EL (cell line): Measurements from ENCODE around the gene SDHB.
A peak's percentile ranks its signal among the peaks of the same experiment; 100 is the strongest.

Experiments used
- DNase-seq: peaks from one replicate; pipeline ENCODE4 v3.0.0-alpha.2; 2016

Gene SDHB

DNA sequence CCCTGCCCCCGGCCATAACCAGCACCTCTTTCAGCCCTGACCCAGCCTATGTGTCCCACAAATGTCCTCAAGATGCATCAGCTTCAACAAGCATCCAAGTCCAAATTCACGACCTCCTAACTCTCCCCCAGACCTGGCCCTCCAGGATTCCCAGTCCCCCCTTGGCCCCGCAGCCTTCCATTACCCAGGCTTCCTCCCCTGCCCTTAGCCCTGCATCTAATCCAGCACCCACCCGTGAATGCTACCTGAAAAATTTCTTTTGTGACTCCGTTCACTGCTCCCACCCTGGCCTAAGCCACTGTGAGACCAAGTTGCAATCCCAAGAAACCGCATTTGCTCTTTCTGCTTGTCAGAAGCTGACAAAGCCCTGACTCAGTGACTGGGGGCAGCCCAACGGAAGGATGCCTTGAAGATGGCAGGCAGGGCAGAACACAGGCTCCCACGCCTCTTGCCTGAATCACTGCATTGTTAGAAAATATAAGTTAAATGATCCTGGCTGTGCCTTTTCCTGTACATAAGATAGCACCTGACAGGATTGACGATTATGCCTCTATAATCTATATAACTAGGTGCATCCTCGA is 72.5 kb downstream of the SDHB start:
- DNase-seq: peak; percentile 94

DNA sequence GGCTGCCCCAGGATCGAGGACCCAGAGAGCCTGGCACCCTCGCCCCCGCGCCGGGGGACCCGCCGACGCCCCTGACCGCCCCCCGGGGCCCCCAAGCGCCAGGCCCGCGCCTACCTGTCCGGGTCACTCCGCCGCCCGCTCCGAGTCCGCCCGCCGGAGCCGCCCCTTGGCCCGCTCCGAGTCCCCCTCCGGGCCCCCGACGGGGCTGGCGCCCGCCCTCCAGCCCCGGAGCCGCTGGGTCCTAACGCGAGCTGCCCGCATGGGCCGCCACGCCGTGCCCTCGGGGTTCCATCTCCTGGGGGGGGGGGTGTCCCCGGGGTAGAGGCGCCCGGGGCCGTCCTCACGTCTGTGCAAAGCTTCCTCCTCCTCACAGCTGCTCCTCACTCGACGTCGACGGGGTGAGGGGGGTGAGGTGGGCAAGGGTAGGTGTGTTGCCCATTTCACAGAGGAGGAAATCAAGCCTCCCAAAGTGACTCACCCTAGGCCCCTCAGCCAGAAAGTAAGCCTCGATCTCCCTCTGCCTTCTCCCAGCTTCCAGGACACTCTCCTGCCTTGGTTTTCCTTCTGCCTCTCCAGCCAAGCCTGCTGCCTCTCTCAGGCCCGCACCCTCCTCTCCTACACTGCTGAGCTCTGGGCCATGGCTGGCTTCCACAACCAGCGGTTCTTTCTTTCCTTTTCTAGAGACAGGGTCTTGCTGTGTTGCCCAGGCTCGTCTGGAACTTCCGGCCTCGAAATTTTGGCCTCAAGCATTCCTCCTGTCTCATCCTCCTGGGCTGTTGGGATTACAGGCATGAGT is 73.2 kb downstream of the SDHB start, which contains the start of gene MFAP2:
Gene MFAP2, minus strand, starts transcription at position 148 of the 796 bp plus-strand sequence. CDS start 2,347 bp downstream, outside the sequence.
- DNase-seq: peak; percentile 63

DNA sequence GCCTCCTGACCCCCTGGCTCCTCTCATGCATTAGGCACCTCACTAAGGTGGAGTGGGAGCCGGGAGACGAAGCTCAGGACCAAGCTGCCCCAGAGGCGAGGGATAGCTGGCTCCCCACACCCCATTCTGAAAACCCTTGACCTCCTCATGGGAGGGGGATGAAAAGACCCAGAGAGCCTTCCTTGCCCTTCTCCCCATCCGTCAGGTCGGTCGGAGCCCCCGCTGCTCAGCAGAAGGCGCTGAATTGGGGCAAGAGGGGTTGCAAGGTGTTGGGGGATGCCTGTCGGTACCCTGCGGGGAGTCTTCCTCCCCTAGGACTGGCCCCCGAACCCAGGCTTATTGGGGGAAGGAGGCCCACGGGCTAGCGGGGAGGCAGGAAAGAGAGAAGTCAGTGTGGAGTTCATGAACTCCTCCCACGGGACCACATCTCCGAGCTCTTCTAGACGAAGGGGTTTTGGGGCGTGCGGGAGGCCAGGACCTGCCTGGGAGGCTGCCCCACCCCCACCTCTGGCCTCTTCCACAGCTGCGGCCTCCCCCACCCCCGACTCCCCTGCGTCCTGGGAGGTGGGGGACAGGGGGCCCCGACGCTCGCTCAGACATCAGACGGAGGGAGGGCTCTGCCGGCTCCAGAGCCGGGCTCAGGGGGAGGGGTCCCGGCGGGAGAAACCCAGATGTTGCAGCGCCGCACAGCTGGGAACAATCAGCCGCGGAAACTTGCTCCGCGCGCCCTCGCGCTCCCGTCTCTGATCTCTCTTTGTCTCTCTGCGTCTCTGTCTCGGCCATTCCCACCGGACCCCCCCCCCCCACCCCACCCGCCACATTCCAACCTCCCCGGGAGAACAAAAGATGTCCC is 74.1 kb downstream of the SDHB start:
- DNase-seq: peak; percentile 34

DNA sequence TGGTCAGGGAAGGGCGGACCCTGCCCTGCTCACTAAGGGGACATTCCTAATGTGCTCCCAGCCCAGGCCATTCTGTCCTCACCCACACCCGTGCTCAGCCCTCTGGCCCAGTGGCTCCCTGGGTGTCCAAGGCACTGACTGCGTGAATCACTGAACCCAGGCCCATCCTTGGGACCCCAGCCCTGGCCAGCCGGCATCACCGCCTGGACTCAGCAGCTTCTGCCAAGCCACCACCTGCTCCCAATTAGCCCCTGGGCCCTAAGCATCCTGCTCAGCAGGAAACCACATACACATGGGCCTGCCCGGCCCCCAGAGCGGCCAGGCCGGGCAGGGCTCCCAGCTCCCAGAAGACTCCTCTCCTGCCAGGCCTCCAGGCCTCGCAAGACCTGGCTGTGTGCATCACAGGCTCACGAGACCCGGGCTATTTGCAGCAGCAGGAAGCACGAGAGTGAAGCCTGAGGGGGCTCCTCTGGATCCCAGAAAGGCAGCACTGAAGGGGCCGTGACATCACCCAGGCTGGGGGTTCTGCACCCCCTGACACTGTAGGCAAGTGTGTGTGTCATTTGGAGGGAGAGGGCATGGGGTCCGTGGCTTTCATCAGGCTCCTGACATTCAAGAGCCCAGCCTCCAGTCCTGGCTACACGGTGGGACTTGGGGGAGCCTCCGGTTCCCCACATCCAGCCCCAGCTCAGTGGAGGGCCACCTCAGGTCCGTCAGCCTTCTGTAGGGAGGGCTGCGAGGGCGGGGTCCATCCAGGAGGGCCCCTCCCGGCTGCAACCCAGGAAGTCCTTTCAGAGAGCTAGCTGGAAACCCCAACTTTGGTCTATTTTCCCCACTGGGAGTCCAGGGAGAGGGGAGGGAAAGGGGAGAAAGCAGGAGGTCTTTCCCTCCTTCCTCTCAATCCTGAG is 75.0 kb downstream of the SDHB start:
- DNase-seq: peak; percentile 89

DNA sequence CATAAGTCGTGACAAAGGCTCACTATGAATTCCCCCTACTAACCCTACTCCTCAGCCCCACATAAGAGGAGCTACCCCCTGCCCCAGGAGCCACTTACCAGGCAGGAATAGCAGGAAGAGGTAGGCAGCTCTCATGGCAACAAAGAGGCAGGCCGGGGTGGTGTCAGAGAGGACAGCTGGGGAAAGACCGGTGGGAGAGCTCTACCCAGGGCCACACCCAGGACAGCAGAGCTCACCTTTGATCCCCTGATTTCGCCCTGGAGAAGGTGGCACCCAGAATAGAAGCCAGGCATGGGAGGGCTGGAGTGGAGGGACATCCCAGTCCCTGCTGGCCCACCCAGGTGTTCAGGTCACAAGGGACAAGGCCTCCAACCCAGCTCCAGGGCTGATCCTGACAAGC is 75.7 kb downstream of the SDHB start:
- no peak for DNase-seq

DNA sequence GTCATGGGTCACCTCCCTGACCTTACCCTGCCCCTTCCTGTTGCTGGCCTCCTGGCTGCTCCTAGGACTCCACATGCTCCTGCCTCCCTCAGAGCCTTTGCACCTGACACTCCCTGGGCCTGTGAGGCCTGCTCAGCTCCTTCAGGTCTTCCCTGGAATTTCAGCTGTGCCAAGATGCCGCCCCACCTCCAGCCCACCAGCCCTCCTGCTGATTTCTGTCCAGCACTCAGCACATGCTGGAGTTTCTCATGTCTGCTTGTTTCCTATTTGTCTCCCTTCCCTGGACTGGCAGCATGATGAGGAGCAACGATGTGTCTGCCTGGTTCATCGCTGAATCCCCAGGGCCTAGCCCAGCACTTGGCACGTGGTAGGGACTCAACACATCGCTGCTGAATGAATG is 76.5 kb downstream of the SDHB start:
- DNase-seq: no peak

DNA sequence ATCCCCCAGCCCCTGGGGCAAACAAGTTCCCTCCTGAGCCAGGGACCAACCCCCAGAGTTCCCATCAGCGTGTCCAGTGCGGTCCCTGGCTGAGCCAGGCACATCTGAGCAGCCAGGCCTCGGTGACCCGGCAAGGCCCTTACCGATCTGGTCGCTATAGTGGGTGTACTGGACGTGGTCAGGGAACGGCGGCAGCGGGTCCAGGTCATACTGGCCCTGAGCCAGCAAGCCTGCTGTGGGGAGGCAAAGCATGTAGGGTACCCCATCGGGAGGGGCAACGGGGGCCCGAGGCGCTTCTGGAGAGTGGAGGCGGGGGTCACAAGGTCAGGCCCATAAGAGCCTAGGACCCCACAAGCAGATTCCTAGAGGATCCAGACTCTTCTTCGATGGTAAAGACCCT is 76.9 kb downstream of the SDHB start:
- DNase-seq: no peak

DNA sequence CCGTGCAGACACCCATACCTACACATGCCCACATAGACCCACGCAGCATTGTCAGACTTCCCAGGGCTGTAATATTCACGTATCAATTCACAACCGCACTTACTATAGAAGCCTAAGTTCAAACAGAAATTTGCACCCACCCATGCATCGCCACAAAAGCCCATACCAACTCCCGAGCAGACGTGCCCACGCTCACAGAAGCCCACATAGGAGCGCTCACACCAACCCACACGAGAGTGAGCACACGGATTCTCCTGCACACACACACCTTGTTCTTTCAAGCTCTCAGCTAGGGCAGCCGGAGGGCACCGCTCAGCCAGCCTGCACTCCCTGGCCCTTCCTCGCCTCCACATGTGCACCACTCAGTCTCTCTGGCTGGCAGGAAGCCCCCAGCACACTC is 78.0 kb downstream of the SDHB start:
- no peak for DNase-seq

DNA sequence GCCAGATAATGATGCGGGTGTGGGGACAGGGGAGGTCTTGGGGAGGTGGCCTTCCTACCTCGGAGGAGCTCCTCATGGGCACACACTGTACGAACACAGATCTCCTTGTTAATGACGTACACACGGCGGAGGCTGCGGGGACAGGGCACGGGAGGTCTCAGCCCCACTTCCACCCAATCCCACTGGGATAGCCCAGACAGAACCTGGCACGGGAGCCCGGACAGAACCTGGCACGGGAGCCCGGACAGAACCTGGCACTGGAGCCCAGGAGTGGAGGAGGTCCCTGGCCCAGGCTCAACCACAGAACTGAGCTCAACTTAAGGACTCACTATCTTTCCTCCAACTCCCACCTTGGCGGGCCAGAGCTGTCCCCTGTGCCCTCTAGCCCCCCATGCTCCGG is 78.6 kb downstream of the SDHB start:
- DNase-seq: no peak

DNA sequence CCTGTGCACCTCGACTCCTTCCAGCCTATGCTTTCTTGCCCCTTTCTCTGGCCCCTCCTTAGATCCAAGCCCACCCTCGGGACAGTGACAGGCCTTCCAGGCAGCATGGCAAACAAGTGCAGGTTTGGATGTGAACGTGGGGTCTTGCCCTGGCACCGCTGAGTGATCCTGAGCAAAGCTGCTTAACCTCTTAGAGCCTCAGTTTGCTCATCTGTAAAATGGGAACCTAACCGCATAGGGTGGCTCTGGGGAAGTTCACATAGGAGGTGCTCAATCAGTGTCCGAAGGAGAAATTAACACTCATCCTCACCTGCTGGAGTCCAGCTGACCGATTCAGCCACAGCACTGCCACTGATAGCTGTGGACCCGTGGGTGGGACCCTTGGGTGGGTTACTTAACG is 80.6 kb downstream of the SDHB start:
- DNase-seq: no peak

DNA sequence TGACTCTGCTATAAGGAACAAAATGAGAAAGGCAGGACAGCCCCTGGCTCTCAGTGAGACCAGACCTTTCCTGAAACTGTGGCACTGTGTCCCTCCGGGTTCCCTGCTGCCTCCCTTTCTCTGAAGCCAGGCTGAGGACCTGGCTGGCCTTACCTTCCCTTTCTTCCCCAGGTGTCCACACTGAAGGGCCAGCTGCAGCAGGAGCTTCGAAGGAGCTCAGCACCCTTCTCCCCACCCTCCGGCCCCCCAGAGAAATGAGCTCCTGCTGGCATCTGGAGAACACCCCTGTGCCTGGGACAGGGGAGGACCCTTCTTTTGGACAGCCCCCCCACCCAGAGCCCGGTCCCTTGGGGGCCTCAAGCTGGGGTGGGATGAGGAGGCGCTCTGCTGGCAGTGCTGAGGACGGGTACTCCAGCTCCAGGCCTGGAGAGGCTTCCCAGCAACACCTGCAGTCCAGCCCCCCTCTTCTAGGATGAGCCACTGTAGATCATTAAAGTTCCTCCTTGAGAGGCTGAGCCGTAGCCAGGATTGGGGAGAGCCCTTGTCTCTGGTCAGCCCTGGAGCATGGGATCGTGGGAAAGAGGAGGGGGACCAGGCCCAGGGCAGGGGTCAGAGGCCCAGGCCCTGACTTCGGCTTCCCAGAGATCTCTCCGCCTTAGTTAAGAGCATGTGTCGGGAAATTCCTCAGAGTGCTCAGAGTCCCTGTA is 81.5 kb downstream of the SDHB start:
- no peak for DNase-seq

DNA sequence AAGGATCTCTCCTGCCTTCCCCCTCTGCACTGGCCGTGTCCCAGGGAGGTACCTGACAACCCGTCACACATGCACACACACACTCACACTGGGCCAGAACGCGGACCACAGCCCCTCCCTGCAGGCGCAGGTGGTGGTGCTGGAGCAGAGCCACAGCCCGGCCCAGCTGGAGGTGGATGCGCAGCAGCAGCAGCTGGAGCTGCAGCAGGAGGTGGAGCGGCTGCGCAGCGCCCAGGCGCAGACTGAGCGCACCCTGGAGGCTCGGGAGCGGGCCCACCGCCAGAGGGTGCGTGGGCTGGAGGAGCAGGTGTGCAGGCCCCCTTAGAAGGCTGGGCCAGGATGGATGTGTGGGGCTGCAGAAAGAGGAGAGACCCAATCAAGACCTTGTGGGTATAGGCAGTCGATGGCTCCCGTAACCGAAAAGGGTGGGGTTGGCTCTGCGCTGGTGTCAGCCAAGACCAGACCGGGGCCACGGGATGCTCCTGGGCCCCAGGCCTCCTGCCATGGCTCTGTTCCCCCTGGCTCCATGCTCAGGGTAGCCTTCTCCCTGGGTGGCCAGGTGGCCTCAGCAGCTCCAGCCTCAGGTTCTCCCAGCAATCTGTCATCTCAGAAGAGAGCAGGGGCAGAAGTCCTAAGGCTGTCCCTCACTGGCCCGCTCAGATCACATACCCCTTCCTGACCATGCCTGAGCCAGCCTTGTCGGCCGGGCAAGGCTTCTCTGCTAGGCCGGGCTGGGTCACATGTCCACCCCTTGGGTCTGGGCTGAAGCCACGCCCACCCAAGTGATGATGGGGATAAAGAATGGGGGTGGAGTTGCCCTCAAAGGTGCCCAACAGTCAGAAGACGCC is 82.3 kb downstream of the SDHB start:
- DNase-seq: peak; percentile 89

DNA sequence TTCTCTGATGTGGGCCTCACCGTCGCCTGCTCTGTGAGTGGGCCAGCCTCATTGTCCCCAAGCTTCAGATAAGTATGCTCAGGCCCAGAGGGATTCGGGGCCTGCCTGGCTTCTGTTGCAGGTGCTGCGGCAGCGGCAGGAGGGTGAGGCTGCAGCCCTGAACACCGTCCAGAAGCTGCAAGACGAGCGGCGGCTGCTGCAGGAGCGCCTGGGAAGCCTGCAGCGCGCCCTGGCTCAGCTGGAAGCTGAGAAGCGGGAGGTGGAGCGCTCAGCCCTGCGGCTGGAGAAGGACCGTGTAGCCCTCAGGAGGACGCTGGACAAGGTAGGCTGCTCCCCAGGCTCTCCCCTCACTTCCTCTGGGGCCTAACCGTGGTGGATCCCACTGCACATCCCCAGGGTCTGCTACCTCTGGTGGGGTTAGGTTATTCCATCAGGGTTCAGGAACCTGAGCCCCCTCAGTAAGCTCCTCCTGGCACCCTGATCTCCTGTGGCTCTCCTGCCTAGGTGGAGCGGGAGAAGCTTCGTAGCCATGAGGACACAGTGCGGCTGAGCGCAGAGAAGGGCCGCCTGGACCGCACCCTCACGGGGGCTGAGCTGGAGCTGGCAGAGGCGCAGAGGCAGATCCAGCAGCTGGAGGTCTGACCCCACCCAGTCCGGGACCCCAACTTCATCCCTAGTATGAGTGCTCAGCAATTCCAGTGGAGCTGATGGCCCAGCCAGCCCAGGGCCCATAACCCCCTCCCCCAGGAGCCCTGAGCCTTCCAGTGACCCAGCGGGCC is 83.5 kb downstream of the SDHB start:
- DNase-seq: no peak

DNA sequence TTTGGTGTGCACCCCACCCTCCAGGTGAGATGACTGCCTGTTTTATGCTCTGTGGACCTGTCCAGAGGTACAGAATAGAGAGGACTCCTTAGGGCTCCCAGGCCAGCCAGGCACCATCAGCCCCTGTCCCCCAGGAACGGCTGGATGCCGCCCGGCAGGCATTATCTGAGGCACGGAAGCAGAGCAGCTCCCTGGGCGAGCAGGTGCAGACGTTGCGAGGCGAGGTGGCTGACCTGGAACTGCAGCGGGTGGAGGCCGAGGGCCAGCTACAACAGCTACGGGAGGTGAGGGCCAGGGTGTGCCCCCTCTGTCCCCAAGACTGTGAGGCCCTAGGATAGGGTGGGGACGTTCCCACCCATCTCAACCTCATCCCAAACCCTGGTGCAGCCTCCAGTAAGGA is 84.2 kb downstream of the SDHB start:
- no peak for DNase-seq

DNA sequence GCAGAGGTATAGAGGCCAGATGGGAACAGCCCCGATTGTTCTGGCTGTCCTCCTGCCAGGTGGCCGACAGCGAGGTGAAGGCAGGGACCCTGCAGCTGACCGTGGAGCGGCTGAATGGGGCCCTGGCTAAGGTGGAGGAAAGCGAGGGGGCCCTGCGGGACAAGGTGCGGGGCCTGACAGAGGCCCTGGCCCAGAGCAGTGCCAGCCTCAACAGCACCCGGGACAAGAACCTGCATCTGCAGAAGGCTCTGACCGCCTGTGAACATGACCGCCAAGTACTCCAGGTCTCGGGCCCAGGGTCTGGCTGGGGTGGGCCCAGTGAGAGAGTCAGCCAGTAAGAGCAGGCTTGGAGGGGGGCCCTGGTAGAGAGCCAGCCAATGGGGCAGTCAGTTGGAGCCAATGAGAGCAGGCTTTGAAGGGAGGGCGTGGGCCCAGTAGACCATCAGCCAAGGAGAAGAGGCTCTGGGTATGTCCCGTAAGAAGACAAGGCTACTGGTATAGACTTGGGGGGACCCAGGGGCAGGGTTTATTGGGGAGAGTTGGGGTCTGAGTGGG is 84.7 kb downstream of the SDHB start:
- no peak for DNase-seq
